ENCODE data around the gene RALGAPA2.

The RALGAPA2 gene

DNA sequence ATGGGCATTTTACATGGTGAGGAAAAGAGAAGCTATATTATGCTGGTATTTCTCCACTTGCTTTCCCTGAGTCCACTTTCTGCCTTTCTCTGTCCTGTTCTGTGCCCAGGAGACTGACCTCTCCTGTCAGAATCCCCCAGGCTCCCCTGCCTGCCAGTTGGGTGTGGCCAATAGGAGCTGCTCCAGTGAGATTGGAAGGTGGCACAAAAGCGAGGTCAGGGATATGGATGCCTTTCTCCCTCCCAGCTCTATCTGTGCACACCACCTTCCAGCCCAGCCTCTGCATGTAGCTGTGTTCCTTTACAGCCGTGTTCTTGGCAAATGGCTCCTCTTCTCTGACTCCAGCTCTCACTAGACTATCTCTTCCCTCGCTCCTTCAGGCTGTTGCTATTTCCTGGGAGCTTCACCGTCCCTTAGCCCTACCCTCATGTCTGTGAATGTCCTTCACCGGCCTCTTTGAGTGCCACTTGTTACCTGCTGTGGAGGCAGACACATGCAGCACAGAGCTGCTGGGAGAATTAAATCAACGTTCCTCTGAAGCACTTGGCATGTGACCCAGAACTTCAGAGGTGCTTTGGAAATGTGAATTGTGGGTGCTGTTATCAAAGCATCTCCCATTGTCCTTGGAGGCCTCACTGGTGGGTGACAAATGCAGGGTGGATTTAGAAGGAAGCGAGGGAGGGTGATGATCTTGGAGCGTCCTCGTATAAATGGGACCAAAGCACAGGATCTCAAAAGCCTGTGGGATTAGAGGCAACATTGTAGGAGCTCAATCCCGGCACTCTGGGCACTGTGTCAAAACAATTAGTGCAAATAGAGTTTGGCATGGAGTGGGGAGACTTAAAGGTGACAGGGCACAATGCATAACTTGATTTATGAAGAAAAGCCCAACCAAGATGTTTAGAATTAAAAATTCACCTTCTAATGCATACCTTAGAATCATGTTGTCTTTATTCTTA is 28.9 kb upstream of the RALGAPA2 start:
- TF ChIP-seq, protein P1, sequence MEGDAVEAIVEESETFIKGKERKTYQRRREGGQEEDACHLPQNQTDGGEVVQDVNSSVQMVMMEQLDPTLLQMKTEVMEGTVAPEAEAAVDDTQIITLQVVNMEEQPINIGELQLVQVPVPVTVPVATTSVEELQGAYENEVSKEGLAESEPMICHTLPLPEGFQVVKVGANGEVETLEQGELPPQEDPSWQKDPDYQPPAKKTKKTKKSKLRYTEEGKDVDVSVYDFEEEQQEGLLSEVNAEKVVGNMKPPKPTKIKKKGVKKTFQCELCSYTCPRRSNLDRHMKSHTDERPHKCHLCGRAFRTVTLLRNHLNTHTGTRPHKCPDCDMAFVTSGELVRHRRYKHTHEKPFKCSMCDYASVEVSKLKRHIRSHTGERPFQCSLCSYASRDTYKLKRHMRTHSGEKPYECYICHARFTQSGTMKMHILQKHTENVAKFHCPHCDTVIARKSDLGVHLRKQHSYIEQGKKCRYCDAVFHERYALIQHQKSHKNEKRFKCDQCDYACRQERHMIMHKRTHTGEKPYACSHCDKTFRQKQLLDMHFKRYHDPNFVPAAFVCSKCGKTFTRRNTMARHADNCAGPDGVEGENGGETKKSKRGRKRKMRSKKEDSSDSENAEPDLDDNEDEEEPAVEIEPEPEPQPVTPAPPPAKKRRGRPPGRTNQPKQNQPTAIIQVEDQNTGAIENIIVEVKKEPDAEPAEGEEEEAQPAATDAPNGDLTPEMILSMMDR (IDR thresholded peaks at IDR 0.05; ENCODE audit: low read depth, low read length), result no peak
- no peak for TF ChIP-seq MYC (IDR thresholded peaks at IDR 0.05; ENCODE audit: low read depth, low read length)
- TF ChIP-seq, protein P2, sequence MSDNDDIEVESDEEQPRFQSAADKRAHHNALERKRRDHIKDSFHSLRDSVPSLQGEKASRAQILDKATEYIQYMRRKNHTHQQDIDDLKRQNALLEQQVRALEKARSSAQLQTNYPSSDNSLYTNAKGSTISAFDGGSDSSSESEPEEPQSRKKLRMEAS (IDR thresholded peaks at IDR 0.05; ENCODE audit: low read depth, low read length), result no peak
- TF ChIP-seq POLR2A (IDR thresholded peaks at IDR 0.05; ENCODE audit: extremely low read depth, insufficient read length), result no peak
- no peak overlapping the region for H3K4me3 ChIP-seq (ENCODE audit: low read depth, low read length)
- DNase-seq (ENCODE audit: low read depth), result no peak

DNA sequence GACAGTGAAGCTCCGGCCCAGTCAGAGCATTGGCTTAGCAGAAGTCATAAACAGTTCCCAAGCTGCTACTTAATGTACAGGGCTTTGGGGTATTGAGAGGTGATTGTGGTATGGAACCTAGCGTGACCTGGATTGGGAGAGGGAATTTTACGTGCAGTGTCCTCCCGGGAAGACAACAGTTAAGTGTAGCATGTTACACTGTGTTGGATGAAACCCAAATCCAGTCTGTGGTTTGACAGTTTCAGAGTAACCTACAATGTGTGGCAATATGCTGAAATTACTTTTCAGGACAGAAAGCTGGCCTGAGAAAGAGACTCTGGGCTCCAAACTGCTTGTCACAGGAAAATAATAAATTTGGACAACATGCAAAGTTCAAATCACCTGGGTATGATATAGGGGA is 28.1 kb upstream of the RALGAPA2 start:
- no peak overlapping the region for H3K4me3 ChIP-seq (ENCODE audit: low read depth, low read length)
- DNase-seq (ENCODE audit: low read depth), result peak; percentile 75
- TF ChIP-seq POLR2A (IDR thresholded peaks at IDR 0.05; ENCODE audit: extremely low read depth, insufficient read length), result no peak
- TF ChIP-seq, protein P1 (IDR thresholded peaks at IDR 0.05; ENCODE audit: low read depth, low read length), result no peak
- TF ChIP-seq MYC (IDR thresholded peaks at IDR 0.05; ENCODE audit: low read depth, low read length), result no peak
- TF ChIP-seq, protein P2 (IDR thresholded peaks at IDR 0.05; ENCODE audit: low read depth, low read length), result no peak

DNA sequence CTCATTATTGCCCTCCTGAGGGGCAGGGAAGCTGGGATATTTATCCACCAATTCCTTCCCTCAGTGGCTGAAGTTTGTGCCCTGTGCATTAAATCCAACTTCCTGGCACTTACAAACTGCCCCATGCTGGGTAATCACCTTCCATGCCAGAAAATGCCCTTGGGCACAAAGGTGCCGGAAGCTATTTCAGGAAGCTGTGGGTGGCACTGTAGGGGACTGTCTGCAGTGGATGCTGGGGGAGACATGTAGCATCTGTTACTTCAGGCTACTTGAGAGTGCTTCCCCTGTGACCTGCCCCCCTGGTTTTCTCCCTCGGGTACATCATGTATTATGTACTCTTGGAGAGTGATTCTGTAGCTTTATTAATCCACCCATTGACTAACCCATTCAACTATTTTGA is 24.7 kb upstream of the RALGAPA2 start:
- TF ChIP-seq, protein P1 (IDR thresholded peaks at IDR 0.05; ENCODE audit: low read depth, low read length), result no peak
- TF ChIP-seq, protein P2 (IDR thresholded peaks at IDR 0.05; ENCODE audit: low read depth, low read length), result no peak
- TF ChIP-seq POLR2A (IDR thresholded peaks at IDR 0.05; ENCODE audit: extremely low read depth, insufficient read length) (no peak), MYC (IDR thresholded peaks at IDR 0.05; ENCODE audit: low read depth, low read length) (no peak)
- DNase-seq (ENCODE audit: low read depth), result peak; percentile 72
- no peak overlapping the region for H3K4me3 ChIP-seq (ENCODE audit: low read depth, low read length)

DNA sequence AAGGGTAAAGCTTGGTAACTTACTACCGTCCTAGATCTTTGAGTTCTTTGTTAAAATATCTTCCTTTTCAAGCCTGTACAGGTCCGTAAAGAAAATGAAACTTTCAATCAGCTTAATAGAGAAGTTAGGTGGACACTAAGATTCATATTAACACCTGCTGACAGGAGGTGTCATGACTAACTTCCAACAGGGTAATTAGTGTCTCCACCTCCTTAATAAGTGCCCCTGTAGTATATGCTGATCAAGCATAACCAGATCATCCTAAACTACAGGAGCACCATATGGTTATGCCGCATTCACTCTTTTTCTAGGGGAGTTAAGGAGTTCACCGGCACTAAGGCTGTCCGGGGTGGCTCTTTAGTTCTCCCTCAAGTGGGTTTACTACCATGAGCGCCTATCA is 23.9 kb upstream of the RALGAPA2 start:
- TF ChIP-seq, protein P1 (IDR thresholded peaks at IDR 0.05; ENCODE audit: low read depth, low read length), result no peak
- TF ChIP-seq MYC (IDR thresholded peaks at IDR 0.05; ENCODE audit: low read depth, low read length) (no peak), POLR2A (IDR thresholded peaks at IDR 0.05; ENCODE audit: extremely low read depth, insufficient read length) (no peak)
- TF ChIP-seq, protein P2 (IDR thresholded peaks at IDR 0.05; ENCODE audit: low read depth, low read length), result no peak
- DNase-seq (ENCODE audit: low read depth), result no peak
- peak overlapping the region; percentile 4 for H3K4me3 ChIP-seq (ENCODE audit: low read depth, low read length)

DNA sequence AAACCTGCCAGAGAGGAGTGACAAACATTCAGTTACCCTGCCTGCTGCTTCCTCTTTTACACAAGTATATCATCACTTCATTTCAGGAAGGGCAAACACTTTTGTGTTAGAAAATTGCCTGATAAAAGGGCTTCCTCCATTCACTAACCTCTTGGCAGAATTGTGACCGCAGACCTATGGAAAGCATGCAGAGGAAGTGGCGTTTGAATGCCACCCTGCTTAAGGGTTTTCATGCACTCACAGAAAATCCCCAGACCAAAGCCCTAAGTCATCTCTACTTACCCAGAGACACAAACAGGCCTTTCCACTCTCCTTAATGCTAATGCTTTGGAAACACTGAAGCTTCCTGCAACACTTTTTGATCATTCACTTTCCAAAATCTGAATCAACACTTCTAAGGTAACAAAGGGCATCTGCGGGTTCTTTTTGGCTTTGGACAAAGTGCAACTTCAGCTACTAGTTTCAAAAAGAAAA is 22.1 kb upstream of the RALGAPA2 start:
- peak; percentile 99 for DNase-seq (ENCODE audit: low read depth)
- TF ChIP-seq, protein P2 (IDR thresholded peaks at IDR 0.05; ENCODE audit: low read depth, low read length), result peak; percentile 79
- TF ChIP-seq POLR2A (IDR thresholded peaks at IDR 0.05; ENCODE audit: extremely low read depth, insufficient read length), result peak; percentile 32
- TF ChIP-seq, protein P1 (IDR thresholded peaks at IDR 0.05; ENCODE audit: low read depth, low read length), result no peak
- TF ChIP-seq MYC (IDR thresholded peaks at IDR 0.05; ENCODE audit: low read depth, low read length), result peak; percentile 85
- peak overlapping the region; percentile 49 for H3K4me3 ChIP-seq (ENCODE audit: low read depth, low read length)
